Neutrophil (primary cell): Measurements from ENCODE around the gene SORCS1.

Experiments used
- H3K27ac ChIP-seq: fragments of 200-600 bp; sonication (generic); 2 replicates; pipeline ENCODE4 v1.5.1; 2016; ENCODE audit warnings: mild to moderate bottlenecking, moderate library complexity
- H3K27me3 ChIP-seq: fragments of 200-600 bp; sonication (generic); 2 replicates; pipeline ENCODE4 v1.6.0; 2016; ENCODE audit warnings: mild to moderate bottlenecking
- H3K36me3 ChIP-seq: fragments of 200-600 bp; sonication (generic); 2 replicates; pipeline ENCODE4 v1.5.1; 2017
- H3K4me1 ChIP-seq, 2 experiments: fragments of 200-600 bp in 1 of 2; sonication (generic) in 1 of 2; 1 replicate in 1 of 2; 2 replicates in 1 of 2; pipeline versions ENCODE4 v1.5.1 to v1.6.1; 2013 to 2016; ENCODE audit warnings: low read depth in 1 of 2, low read length in 1 of 2, mild to moderate bottlenecking in 1 of 2, moderate library complexity in 1 of 2; ENCODE audit not compliant: control insufficient read depth in 1 of 2, insufficient read depth in 1 of 2
- H3K4me3 ChIP-seq, 2 experiments: fragments of 200-600 bp in 1 of 2; sonication (generic) in 1 of 2; 1 replicate in 1 of 2; 2 replicates in 1 of 2; pipeline ENCODE4 v1.5.1; 2013 to 2016; ENCODE audit warnings: low read depth in 1 of 2, low read length in 1 of 2, mild to moderate bottlenecking in 1 of 2, moderate library complexity in 1 of 2
- H3K9me3 ChIP-seq: fragments of 200-600 bp; sonication (generic); 2 replicates; pipeline ENCODE4 v1.5.1; 2016
- CTCF ChIP-seq: fragments of 200-600 bp; sonication (generic); IDR thresholded peaks from 2 replicates; pipeline ENCODE4 v1.5.1; 2016; ENCODE audit warnings: antibody characterized with exemption

The SORCS1 gene

DNA sequence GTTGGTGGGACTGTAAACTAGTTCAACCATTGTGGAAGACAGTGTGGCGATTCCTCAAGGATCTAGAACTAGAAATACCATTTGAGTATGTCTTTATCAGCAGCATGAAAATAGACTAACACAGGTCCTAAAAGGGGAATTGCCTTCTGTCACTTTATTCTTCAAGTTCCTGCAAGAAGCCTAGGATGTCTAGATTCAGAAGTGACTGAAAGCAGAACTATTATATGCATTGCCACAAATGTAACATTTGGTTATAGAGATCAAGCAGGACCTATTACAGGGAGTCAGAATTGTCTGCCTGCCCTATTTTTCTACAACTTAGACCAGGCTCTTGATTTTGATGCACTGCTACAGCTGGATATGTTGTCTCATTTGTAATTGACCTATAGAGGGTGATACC, 364.7 kb downstream of the SORCS1 start:
- no peak overlapping the region for H3K27ac ChIP-seq
- H3K36me3 ChIP-seq = no peaks in the 10 kb centered on the region
- no peak for TF ChIP-seq CTCF
- H3K4me1 ChIP-seq = no peaks in the 10 kb centered on the region
- H3K4me3 ChIP-seq = no peak overlapping the region
- H3K27me3 ChIP-seq = no peaks in the 10 kb centered on the region
- H3K9me3 ChIP-seq = no peaks in the 10 kb centered on the region

DNA sequence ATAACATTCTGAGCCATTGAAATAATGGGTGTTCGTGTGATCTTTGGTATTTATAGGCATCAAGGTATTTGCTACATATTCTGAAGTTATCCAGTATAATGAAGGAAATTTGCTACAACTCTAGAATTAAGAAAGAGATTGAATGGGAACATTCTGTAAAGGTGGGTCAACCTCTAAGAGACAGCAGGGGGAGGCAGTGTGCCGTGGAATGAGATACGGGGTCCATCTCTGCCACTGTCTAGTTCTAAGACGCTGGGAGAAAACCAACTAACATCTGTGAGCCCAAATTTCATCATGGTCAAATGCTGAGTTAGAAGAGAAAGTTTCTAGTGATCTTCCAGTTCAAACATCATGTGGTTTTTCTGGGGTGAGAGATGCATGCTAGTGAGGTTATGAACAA, 368.9 kb downstream of the SORCS1 start:
- no peaks in the 10 kb centered on the region for H3K36me3 ChIP-seq
- no peak overlapping the region for H3K4me3 ChIP-seq
- no peaks in the 10 kb centered on the region for H3K9me3 ChIP-seq
- H3K4me1 ChIP-seq = no peaks in the 10 kb centered on the region
- TF ChIP-seq CTCF = no peak
- H3K27me3 ChIP-seq = no peaks in the 10 kb centered on the region
- no peak overlapping the region for H3K27ac ChIP-seq

- Histone ChIP-seq H3K4me1 (no peaks in the 10 kb centered on the region), H3K27me3 (no peaks in the 10 kb centered on the region), H3K27ac (no peak overlapping the region), H3K4me3 (no peak overlapping the region), H3K36me3 (no peaks in the 10 kb centered on the region), H3K9me3 (no peaks in the 10 kb centered on the region)
- TF ChIP-seq CTCF = no peak
These were observed 370.9 kb downstream of the SORCS1 start for GRCh38 chr10:106793617-106794016.

- H3K9me3 ChIP-seq = no peaks in the 10 kb centered on the region
- H3K4me1 ChIP-seq = no peaks in the 10 kb centered on the region
- no peak for TF ChIP-seq CTCF
These were observed 374.9 kb downstream of the SORCS1 start for GRCh38 chr10:106789623-106790022.

DNA sequence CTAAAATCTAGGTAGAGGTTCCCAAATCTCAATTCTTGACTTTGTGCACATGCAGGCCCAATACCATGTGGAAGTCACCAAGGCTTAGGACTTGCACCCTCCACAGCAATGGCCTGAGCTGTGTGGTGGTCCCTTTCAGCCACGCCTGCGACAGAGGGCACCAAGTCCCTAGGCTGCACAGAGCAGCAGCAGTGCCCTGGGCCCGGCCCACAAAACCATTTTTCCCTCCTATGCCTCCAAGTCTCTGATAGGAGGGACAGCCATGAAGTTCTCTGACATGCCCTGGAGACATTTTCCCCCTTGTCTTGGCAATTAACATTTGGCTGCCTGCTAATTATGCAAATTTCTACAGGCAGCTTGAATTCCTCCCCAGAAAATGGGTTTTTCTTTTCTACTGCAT, 375.5 kb downstream of the SORCS1 start:
- no peaks in the 10 kb centered on the region for H3K4me1 ChIP-seq
- no peaks in the 10 kb centered on the region for H3K27me3 ChIP-seq
- no peaks in the 10 kb centered on the region for H3K9me3 ChIP-seq
- no peak overlapping the region for H3K27ac ChIP-seq
- no peak for TF ChIP-seq CTCF
- H3K36me3 ChIP-seq = no peaks in the 10 kb centered on the region
- no peak overlapping the region for H3K4me3 ChIP-seq

More at GRCh38 chr10:106789623-106790022, 374.9 kb downstream of the SORCS1 start:
- Histone ChIP-seq H3K4me3 (no peak overlapping the region), H3K27ac (no peak overlapping the region), H3K27me3 (no peaks in the 10 kb centered on the region), H3K36me3 (no peaks in the 10 kb centered on the region)

GRCh38 chr10:106785528-106785927, 379.0 kb downstream of the SORCS1 start:
- no peak overlapping the region for H3K27ac ChIP-seq
- H3K4me1 ChIP-seq = no peaks in the 10 kb centered on the region
- H3K9me3 ChIP-seq = no peaks in the 10 kb centered on the region
- H3K36me3 ChIP-seq = no peaks in the 10 kb centered on the region
- no peak for TF ChIP-seq CTCF
- H3K4me3 ChIP-seq = no peak overlapping the region
- H3K27me3 ChIP-seq = no peaks in the 10 kb centered on the region
